ENCODE measurements around the gene SLC35A3. TPM values are rescaled to one million over a fixed set of nuclear protein-coding genes. Genes with fewer than 3 reads are reported as not detected.

Gene SLC35A3
- total and polyA plus RNA-seq, 3 donors from 2014 or later, result 6.6 to 17.6 (median 17.1) TPM

DNA sequence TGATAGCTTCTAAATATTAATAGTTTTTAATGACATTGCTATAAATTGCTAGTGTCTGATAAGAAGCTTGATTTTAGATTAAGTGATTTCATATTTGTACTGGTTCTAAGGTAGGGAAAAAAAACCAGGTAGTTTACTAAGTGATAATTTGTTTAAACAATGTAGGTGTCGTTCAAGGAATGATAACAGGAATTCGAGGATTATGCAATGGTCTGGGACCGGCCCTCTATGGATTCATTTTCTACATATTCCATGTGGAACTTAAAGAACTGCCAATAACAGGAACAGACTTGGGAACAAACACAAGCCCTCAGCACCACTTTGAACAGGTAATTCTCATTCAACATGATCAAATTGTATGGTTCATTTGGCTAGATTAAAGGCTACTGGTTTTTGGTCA, 110.5 kb downstream of the SLC35A3 start:
- intact Hi-C loops (cut with DNase I; ENCODE audit: low total_unique reads), result no loop called here
- no peak overlapping the region for H3K27ac ChIP-seq
- no peaks in the 10 kb centered on the region for H3K27me3 ChIP-seq
- WGBS, 2 donors, result 78 to 88% methylated on average over 3 of the region's 3 CpGs
- H3K9me3 ChIP-seq, result no peaks in the 10 kb centered on the region
- no peak for DNase-seq
- H3K4me3 ChIP-seq, result no peak overlapping the region
- TF ChIP-seq, protein P1, sequence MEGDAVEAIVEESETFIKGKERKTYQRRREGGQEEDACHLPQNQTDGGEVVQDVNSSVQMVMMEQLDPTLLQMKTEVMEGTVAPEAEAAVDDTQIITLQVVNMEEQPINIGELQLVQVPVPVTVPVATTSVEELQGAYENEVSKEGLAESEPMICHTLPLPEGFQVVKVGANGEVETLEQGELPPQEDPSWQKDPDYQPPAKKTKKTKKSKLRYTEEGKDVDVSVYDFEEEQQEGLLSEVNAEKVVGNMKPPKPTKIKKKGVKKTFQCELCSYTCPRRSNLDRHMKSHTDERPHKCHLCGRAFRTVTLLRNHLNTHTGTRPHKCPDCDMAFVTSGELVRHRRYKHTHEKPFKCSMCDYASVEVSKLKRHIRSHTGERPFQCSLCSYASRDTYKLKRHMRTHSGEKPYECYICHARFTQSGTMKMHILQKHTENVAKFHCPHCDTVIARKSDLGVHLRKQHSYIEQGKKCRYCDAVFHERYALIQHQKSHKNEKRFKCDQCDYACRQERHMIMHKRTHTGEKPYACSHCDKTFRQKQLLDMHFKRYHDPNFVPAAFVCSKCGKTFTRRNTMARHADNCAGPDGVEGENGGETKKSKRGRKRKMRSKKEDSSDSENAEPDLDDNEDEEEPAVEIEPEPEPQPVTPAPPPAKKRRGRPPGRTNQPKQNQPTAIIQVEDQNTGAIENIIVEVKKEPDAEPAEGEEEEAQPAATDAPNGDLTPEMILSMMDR (IDR thresholded peaks at IDR 0.05), result no peak
- no peak for TF ChIP-seq POLR2A (IDR thresholded peaks at IDR 0.05)
- H3K36me3 ChIP-seq (ENCODE audit: low read depth, missing control alignments), result no peaks in the 10 kb centered on the region
- H3K4me1 ChIP-seq, result no peaks in the 10 kb centered on the region

Small RNAs within 50 kb of the gene (small RNA-seq; reads per million reads assigned to genes)
- gene RNU6-1318P (0 reads per million in 2 donors), gene RNU6-750P (0 reads per million in 2 donors)

Other genes starting within 250 kb of the SLC35A3 start
- gene FRRS1, start 203.4 kb upstream of the SLC35A3 start, total RNA-seq, result 1 to 10 TPM; 6.1 to 7.6 TPM
- 1.7 TPM for gene FRRS1, start 203.4 kb upstream of the SLC35A3 start, polyA plus RNA-seq (ENCODE audit: insufficient read depth, low read depth, low replicate concordance)
- 10 to 100 TPM; 16.7 to 19.6 TPM for gene AGL, start 119.6 kb upstream of the SLC35A3 start, total RNA-seq
- gene AGL, start 119.6 kb upstream of the SLC35A3 start, polyA plus RNA-seq (ENCODE audit: insufficient read depth, low read depth, low replicate concordance), result 7.1 TPM
- gene SASS6, start 162.9 kb downstream of the SLC35A3 start, total RNA-seq, result 10 to 100 TPM in 1 of 2 donors, 1 to 10 TPM in 1; 9.5 to 13.4 TPM
- 5.4 TPM for gene SASS6, start 162.9 kb downstream of the SLC35A3 start, polyA plus RNA-seq (ENCODE audit: insufficient read depth, low read depth, low replicate concordance)
- 10 to 100 TPM; 14.7 to 19.8 TPM for gene TRMT13, start 163.2 kb downstream of the SLC35A3 start, total RNA-seq
- gene TRMT13, start 163.2 kb downstream of the SLC35A3 start, polyA plus RNA-seq (ENCODE audit: insufficient read depth, low read depth, low replicate concordance), result 12.1 TPM
- 1 to 10 TPM; 2.9 to 4.6 TPM for gene LRRC39, start 208.3 kb downstream of the SLC35A3 start, total RNA-seq
- 15.6 TPM for gene LRRC39, start 208.3 kb downstream of the SLC35A3 start, polyA plus RNA-seq (ENCODE audit: insufficient read depth, low read depth, low replicate concordance)

Data from testis (tissue), 3 donors.